ENCODE results near the gene RFK. TPM values are rescaled to one million over a fixed set of nuclear protein-coding genes. Genes with fewer than 3 reads are reported as not detected.

Gene RFK
- total RNA-seq, 1 experiment from 2014 or later: 12.0 TPM

GRCh38 chr9:76365028-76365427 is 29.2 kb downstream of the RFK start:
- no CpG with 5 or more reads among the region's 1 CpG for WGBS (ENCODE audit: extremely low coverage, insufficient read length, low lambda C conversion rate)

More at GRCh38 chr9:76365028-76365427, 29.2 kb downstream of the RFK start:
- DNase-seq: no peak
- no peak overlapping the region for H2AK5ac ChIP-seq (ENCODE audit: insufficient read length, low read length)
- H3K14ac ChIP-seq (ENCODE audit: insufficient read depth, low read length): no peak overlapping the region
- Mint-ChIP-seq H3K9me3 (peaks cover 0 to 3% of the 10 kb centered on the region in 2 experiments; a peak in 1 of 5 replicates), H3K27me3 (ENCODE audit: low read depth) (no peaks in the 10 kb centered on the region), H3K4me3 (no peak overlapping the region), H3K27ac (no peak overlapping the region), H3K36me3 (ENCODE audit: insufficient read depth in 1 of 3, low read depth in 3 of 3) (no peaks in the 10 kb centered on the region), H3K4me1 (peaks cover 13 to 14% of the 10 kb centered on the region in 2 experiments)
- H3K4ac ChIP-seq (ENCODE audit: low read depth, low read length): no peak overlapping the region
- H3K27me3 ChIP-seq (ENCODE audit: insufficient read depth, low read length): no peaks in the 10 kb centered on the region
- H3K18ac ChIP-seq (ENCODE audit: insufficient read length, low read depth, low read length): no peak overlapping the region
- no peak overlapping the region for H3K4me2 ChIP-seq (ENCODE audit: insufficient read depth, insufficient read length, low read length)
- H3K4me1 ChIP-seq (ENCODE audit: insufficient read depth, low read length): peaks cover 3% of the 10 kb centered on the region; the same call in 1 of the 2 replicates
- no peak overlapping the region for H2BK12ac ChIP-seq (ENCODE audit: insufficient read length, low read depth, low read length)
- no peak overlapping the region for H2BK5ac ChIP-seq (ENCODE audit: insufficient read length, low read length)
- H4K5ac ChIP-seq (ENCODE audit: insufficient read length, low read depth, low read length): no peak overlapping the region
- H2BK20ac ChIP-seq (ENCODE audit: low read depth, low read length, poor library complexity, severe bottlenecking): no peak overlapping the region
- no peaks in the 10 kb centered on the region for H4K20me1 ChIP-seq (ENCODE audit: control insufficient read depth, insufficient read depth, insufficient read length)
- no peak overlapping the region for H2BK15ac ChIP-seq (ENCODE audit: low read depth, low read length)
- no peak overlapping the region for H3K9ac ChIP-seq (ENCODE audit: extremely low read depth, insufficient read length, low read length)
- no peak overlapping the region for H4K91ac ChIP-seq (ENCODE audit: insufficient read length, low read depth, low read length)
- H3T11ph ChIP-seq (ENCODE audit: low read length): no peak overlapping the region
- no peaks in the 10 kb centered on the region for H3K9me3 ChIP-seq (ENCODE audit: control insufficient read depth, low read depth, low read length)
- H3K27ac ChIP-seq (ENCODE audit: insufficient read length, low read depth, low read length): no peak overlapping the region
- no peak overlapping the region for H2BK120ac ChIP-seq (ENCODE audit: low read depth, low read length, poor library complexity, severe bottlenecking)
- no peaks in the 10 kb centered on the region for H3K79me2 ChIP-seq (ENCODE audit: insufficient read depth, low read length)
- no peak overlapping the region for H3K23ac ChIP-seq (ENCODE audit: insufficient read length, low read depth, low read length)
- no peak overlapping the region for H2AFZ ChIP-seq (ENCODE audit: low read length)
- no peaks in the 10 kb centered on the region for H3K79me1 ChIP-seq (ENCODE audit: insufficient read depth, low read depth, low read length, poor library complexity, severe bottlenecking)
- no peak for TF ChIP-seq CTCF (conservative IDR thresholded peaks at IDR 0.05)
- no peaks in the 10 kb centered on the region for H3K23me2 ChIP-seq (ENCODE audit: insufficient read length, low read depth, low read length, poor library complexity, severe bottlenecking)
- H3K56ac ChIP-seq (ENCODE audit: insufficient read length, low read depth, low read length): no peak overlapping the region
- no peak overlapping the region for H4K8ac ChIP-seq (replicated peaks; ENCODE audit: insufficient read length, low read depth, low read length)
